ENCODE measurements around the gene KRTAP22-2.

Gene KRTAP22-2

DNA sequence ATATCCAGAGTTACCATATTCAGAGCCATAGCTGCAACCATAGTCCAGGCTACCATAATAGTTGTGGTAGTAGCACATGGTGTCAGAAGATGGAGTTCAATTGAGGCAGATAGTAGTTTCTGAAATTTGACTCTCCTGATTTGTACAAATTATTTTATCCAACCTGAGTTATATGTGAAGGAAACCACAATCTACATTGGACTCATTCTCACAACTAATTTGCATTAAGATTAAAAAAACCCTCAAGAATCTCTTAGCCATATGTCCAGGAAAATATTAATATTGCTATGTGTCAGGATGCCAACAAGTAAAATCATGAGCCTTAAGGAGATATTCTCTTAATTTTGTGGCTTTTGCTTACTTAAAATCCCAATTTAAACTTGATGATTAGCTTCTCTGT is at the start of gene KRTAP22-2:
KRTAP22-2 (minus strand) TSS at position 101 of the 400 bp plus-strand sequence.
- in situ Hi-C loops (cut with MboI; ENCODE audit: low sequenced_read_pairs, unreplicated experiment), result no loop called here
- no peak for DNase-seq (ENCODE audit: low spot score)
- TF ChIP-seq CTCF (IDR thresholded peaks at IDR 0.05; ENCODE audit: borderline replicate concordance, control extremely low read depth, extremely low read depth, insufficient read depth, missing control alignments), result no peak

DNA sequence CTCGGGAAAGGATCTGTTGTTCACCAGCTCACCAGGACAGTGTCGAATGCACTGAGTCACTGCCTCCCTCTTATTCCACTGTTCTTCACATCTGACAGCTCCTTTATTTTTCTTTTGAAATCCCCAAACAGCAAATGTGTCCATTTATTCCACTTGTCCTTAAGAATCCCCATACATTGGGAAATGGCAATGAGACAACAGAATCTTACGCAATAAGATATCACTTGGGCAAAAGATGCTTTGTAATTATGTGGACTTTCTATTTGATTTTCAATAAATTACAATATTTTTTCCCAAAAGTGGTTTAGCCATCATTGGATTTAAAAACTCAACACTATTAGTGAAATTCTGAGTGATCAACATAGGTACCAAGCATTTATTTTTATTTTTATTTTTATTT is 48.5 kb upstream of the KRTAP22-2 start:
- TF ChIP-seq CTCF (IDR thresholded peaks at IDR 0.05; ENCODE audit: borderline replicate concordance, control extremely low read depth, extremely low read depth, insufficient read depth, missing control alignments), result no peak
- in situ Hi-C loops (cut with MboI; ENCODE audit: low sequenced_read_pairs, unreplicated experiment), result no loop called here
- DNase-seq (ENCODE audit: low spot score), result no peak

- no peak for TF ChIP-seq CTCF (IDR thresholded peaks at IDR 0.05; ENCODE audit: borderline replicate concordance, control extremely low read depth, extremely low read depth, insufficient read depth, missing control alignments)
- in situ Hi-C loops (cut with MboI; ENCODE audit: low sequenced_read_pairs, unreplicated experiment), result no loop called here
- DNase-seq (ENCODE audit: low spot score), result no peak
These were observed 44.7 kb upstream of the KRTAP22-2 start, which contains the start of gene KRTAP20-2 for GRCh38 chr21:30634906-30635305. KRTAP20-2 (plus strand) TSS chr21:30635206; CDS start chr21:30635264, 58 bp downstream.

DNA sequence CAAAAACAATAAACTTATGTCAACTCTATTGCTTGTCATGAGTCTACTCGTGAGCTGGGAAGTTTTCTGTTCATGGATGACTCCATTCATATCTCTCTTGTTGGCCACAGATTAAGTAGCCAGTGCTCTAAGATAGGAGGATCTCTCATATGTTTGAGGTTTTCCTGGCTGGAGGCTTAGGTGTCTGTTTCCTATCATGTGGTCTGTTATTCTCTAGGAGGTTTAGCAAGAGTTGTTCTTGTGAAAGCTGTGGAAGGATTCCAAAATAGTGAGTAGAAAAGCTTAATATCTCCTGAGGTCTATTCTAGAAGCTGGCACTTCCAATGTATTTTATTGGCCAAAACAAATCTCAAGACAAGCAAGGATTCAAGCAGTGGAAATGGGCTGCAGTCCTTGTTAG is 39.0 kb upstream of the KRTAP22-2 start:
- in situ Hi-C loops (cut with MboI; ENCODE audit: low sequenced_read_pairs, unreplicated experiment), result no loop called here
- no peak for TF ChIP-seq CTCF (IDR thresholded peaks at IDR 0.05; ENCODE audit: borderline replicate concordance, control extremely low read depth, extremely low read depth, insufficient read depth, missing control alignments)

GRCh38 chr21:30628109-30628508 is 37.9 kb upstream of the KRTAP22-2 start:
- no peak for TF ChIP-seq CTCF (IDR thresholded peaks at IDR 0.05; ENCODE audit: borderline replicate concordance, control extremely low read depth, extremely low read depth, insufficient read depth, missing control alignments)
- in situ Hi-C loops (cut with MboI; ENCODE audit: low sequenced_read_pairs, unreplicated experiment), result no loop called here
- DNase-seq (ENCODE audit: low spot score), result no peak

More for the DNA sequence above, 39.0 kb upstream of the KRTAP22-2 start:
- DNase-seq (ENCODE audit: low spot score), result no peak

GRCh38 chr21:30625449-30626165 is 35.4 kb upstream of the KRTAP22-2 start:
- no peak for DNase-seq (ENCODE audit: low spot score)
- TF ChIP-seq CTCF (IDR thresholded peaks at IDR 0.05; ENCODE audit: borderline replicate concordance, control extremely low read depth, extremely low read depth, insufficient read depth, missing control alignments), result no peak
- in situ Hi-C loops (cut with MboI; ENCODE audit: low sequenced_read_pairs, unreplicated experiment), result no loop called here
